GM12878 (cell line): ENCODE measurements around the gene SIGLEC11. TPM values are rescaled to one million over a fixed set of nuclear protein-coding genes. Genes with fewer than 3 reads are reported as not detected.

Experiments
- ASH2L ChIP-seq: fragments of 300-600, 200-600 bp; sonication (generic); IDR thresholded peaks from 2 replicates; pipeline ENCODE4 v1.6.1; 2017; ENCODE audit warnings: low read depth, mild to moderate bottlenecking, borderline replicate concordance
- BACH1 ChIP-seq: fragments of 450-650 bp; IDR thresholded peaks from 2 replicates; pipeline ENCODE4 v1.6.1; 2017; ENCODE audit warnings: mild to moderate bottlenecking, borderline replicate concordance
- BCL11A ChIP-seq: IDR thresholded peaks from 2 replicates; pipeline ENCODE4 v1.6.1; 2011; ENCODE audit warnings: low read depth, low read length
- FOS ChIP-seq: IDR thresholded peaks from 3 replicates; pipeline ENCODE4 v1.6.1; 2011; ENCODE audit warnings: borderline replicate concordance; ENCODE audit not compliant: insufficient read length; ENCODE audit errors: extremely low read depth
- KDM1A ChIP-seq: fragments of 200-600 bp; sonication (generic); IDR thresholded peaks from 2 replicates; pipeline ENCODE4 v1.6.1; 2016; ENCODE audit warnings: borderline replicate concordance
- NFYB ChIP-seq: IDR thresholded peaks from 2 replicates; pipeline ENCODE4 v1.6.1; 2011; ENCODE audit warnings: low read depth, mild to moderate bottlenecking, low read length, improper control_type of control experiment, moderate library complexity; ENCODE audit not compliant: insufficient read depth
- NR2C1 ChIP-seq: fragments of 450-650 bp; IDR thresholded peaks from 2 replicates; pipeline ENCODE4 v1.6.1; 2017; ENCODE audit warnings: antibody characterized with exemption, mild to moderate bottlenecking, moderate library complexity
- RB1 ChIP-seq: fragments of 450-650 bp; formaldehyde crosslinking; IDR thresholded peaks from 2 replicates; pipeline ENCODE4 v1.6.1; 2017; ENCODE audit warnings: mild to moderate bottlenecking, borderline replicate concordance
- SMAD1 ChIP-seq: fragments of 450-650 bp; IDR thresholded peaks from 2 replicates; pipeline ENCODE4 v1.6.1; 2018; ENCODE audit warnings: mild to moderate bottlenecking, low read depth; ENCODE audit not compliant: partially characterized antibody
- STAT1 ChIP-seq: fragments of 450-650 bp; conservative IDR thresholded peaks from 2 replicates; pipeline ENCODE4 v1.6.1; 2014; ENCODE audit warnings: antibody characterized with exemption, mild to moderate bottlenecking
- STAT3 ChIP-seq: IDR thresholded peaks from 2 replicates; pipeline ENCODE4 v1.6.1; 2011; ENCODE audit warnings: low read depth, low read length, improper control_type of control experiment
- polyA plus RNA-seq, 11 experiments: library from polyadenylated mRNA; depleted of rRNA in 4 of 11; unstranded in 6 of 11; stranded (reverse) in 5 of 11; fragments of >200 nt; fragmentation: Nextera tagmentation in 4 of 11; fragmentation: Illumina TruSeq in 1 of 11; extraction: Ambion mirVana in 4 of 11; extraction: Trizol in 1 of 11; gene quantifications; 1 replicate in 1 of 11; 2 replicates in 10 of 11; pipeline versions ENCODE4 v1.2.1 to v1.2.3, GENCODE V29; 2011 to 2016; ENCODE audit warnings: inconsistent platforms in 2 of 11, missing spikeins in 2 of 11, low read depth in 1 of 11
- total RNA-seq, 4 experiments: library from RNA; depleted of rRNA in 3 of 4; stranded (reverse); fragments of >200 nt in 3 of 4; fragmentation: Illumina TruSeq in 1 of 4; extraction: Trizol in 1 of 4; gene quantifications; 2 replicates each; pipeline versions ENCODE4 v1.2.1 to v1.2.3, GENCODE V29; 2013 to 2021
- TF ChIP-seq, protein P1 (sequence below): fragments of 450-650 bp; IDR thresholded peaks from 2 replicates; pipeline ENCODE4 v1.6.1; 2016; ENCODE audit warnings: mild to moderate bottlenecking, moderate library complexity, borderline replicate concordance
- TF ChIP-seq, protein P2 (sequence below): fragments of 450-650 bp; IDR thresholded peaks from 2 replicates; pipeline ENCODE4 v1.6.1; 2017; ENCODE audit warnings: mild to moderate bottlenecking, moderate library complexity
- TF ChIP-seq, protein P3 (sequence below): IDR thresholded peaks from 2 replicates; pipeline ENCODE4 v1.6.1; 2012; ENCODE audit warnings: mild to moderate bottlenecking, low read depth, low read length
- TF ChIP-seq, protein P4 (sequence below): IDR thresholded peaks from 2 replicates; pipeline ENCODE4 v1.6.1; 2012; ENCODE audit warnings: low read depth, low read length, improper control_type of control experiment

Gene SIGLEC11
- total and polyA plus RNA-seq, 10 of the 15 experiments (the other 5 are each of a cell fraction or from before 2014, with no cell fraction given) = not detected

DNA sequence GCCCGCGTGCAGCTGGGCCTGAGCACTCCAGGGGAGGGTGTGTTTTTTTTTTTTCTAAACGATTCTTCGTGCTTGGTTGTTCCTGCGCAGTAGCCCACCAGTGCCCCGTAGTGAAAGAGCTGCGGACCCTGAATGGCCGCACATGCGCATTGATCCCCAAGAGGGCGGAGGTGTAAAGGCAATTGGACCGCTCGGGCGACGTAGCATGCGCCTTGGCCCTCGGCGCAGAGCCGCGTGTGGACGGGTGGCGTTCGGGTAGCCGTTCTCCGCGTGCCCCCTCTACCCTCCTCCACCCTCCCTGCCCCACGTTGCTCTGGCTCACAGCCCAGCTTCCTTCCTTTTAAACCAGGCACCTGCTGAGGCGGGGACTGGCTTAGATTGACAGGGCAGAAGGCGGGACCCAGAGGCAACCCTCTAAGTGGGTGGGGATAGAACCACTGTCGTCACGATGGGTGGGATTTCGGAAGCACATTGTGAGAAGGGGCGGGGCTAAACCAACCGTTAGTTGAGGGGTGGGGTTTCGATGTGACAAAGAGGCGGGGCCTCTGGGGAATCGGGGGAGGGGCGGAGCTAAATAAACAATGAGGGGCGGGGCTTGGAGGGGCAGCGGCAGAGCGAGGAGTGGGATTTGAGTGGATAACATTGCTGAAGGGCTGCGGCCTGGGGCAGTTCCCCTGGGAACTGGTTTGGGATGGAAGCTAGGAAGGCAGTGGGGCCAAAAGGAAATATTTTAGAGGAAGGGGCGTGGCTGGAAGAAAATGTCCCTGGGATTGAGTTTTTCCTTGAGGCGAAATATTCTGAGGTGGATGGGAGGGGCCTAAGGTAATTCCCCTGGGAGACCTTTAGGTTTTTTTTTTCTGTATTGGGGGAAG, 31.1 kb downstream of the SIGLEC11 start (continued):
- TF ChIP-seq, protein P1, sequence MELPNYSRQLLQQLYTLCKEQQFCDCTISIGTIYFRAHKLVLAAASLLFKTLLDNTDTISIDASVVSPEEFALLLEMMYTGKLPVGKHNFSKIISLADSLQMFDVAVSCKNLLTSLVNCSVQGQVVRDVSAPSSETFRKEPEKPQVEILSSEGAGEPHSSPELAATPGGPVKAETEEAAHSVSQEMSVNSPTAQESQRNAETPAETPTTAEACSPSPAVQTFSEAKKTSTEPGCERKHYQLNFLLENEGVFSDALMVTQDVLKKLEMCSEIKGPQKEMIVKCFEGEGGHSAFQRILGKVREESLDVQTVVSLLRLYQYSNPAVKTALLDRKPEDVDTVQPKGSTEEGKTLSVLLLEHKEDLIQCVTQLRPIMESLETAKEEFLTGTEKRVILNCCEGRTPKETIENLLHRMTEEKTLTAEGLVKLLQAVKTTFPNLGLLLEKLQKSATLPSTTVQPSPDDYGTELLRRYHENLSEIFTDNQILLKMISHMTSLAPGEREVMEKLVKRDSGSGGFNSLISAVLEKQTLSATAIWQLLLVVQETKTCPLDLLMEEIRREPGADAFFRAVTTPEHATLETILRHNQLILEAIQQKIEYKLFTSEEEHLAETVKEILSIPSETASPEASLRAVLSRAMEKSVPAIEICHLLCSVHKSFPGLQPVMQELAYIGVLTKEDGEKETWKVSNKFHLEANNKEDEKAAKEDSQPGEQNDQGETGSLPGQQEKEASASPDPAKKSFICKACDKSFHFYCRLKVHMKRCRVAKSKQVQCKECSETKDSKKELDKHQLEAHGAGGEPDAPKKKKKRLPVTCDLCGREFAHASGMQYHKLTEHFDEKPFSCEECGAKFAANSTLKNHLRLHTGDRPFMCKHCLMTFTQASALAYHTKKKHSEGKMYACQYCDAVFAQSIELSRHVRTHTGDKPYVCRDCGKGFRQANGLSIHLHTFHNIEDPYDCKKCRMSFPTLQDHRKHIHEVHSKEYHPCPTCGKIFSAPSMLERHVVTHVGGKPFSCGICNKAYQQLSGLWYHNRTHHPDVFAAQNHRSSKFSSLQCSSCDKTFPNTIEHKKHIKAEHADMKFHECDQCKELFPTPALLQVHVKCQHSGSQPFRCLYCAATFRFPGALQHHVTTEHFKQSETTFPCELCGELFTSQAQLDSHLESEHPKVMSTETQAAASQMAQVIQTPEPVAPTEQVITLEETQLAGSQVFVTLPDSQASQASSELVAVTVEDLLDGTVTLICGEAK = no peak
- peak; percentile 70 for TF ChIP-seq SMAD1
- no peak for TF ChIP-seq KDM1A
- no peak for TF ChIP-seq BCL11A
- TF ChIP-seq RB1 = no peak
- no peak; the same call in 1 of the 2 replicates for TF ChIP-seq STAT1
- TF ChIP-seq NR2C1 = no peak
- TF ChIP-seq, protein P2, sequence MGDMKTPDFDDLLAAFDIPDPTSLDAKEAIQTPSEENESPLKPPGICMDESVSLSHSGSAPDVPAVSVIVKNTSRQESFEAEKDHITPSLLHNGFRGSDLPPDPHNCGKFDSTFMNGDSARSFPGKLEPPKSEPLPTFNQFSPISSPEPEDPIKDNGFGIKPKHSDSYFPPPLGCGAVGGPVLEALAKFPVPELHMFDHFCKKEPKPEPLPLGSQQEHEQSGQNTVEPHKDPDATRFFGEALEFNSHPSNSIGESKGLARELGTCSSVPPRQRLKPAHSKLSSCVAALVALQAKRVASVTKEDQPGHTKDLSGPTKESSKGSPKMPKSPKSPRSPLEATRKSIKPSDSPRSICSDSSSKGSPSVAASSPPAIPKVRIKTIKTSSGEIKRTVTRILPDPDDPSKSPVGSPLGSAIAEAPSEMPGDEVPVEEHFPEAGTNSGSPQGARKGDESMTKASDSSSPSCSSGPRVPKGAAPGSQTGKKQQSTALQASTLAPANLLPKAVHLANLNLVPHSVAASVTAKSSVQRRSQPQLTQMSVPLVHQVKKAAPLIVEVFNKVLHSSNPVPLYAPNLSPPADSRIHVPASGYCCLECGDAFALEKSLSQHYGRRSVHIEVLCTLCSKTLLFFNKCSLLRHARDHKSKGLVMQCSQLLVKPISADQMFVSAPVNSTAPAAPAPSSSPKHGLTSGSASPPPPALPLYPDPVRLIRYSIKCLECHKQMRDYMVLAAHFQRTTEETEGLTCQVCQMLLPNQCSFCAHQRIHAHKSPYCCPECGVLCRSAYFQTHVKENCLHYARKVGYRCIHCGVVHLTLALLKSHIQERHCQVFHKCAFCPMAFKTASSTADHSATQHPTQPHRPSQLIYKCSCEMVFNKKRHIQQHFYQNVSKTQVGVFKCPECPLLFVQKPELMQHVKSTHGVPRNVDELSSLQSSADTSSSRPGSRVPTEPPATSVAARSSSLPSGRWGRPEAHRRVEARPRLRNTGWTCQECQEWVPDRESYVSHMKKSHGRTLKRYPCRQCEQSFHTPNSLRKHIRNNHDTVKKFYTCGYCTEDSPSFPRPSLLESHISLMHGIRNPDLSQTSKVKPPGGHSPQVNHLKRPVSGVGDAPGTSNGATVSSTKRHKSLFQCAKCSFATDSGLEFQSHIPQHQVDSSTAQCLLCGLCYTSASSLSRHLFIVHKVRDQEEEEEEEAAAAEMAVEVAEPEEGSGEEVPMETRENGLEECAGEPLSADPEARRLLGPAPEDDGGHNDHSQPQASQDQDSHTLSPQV = no peak
- TF ChIP-seq, protein P3, sequence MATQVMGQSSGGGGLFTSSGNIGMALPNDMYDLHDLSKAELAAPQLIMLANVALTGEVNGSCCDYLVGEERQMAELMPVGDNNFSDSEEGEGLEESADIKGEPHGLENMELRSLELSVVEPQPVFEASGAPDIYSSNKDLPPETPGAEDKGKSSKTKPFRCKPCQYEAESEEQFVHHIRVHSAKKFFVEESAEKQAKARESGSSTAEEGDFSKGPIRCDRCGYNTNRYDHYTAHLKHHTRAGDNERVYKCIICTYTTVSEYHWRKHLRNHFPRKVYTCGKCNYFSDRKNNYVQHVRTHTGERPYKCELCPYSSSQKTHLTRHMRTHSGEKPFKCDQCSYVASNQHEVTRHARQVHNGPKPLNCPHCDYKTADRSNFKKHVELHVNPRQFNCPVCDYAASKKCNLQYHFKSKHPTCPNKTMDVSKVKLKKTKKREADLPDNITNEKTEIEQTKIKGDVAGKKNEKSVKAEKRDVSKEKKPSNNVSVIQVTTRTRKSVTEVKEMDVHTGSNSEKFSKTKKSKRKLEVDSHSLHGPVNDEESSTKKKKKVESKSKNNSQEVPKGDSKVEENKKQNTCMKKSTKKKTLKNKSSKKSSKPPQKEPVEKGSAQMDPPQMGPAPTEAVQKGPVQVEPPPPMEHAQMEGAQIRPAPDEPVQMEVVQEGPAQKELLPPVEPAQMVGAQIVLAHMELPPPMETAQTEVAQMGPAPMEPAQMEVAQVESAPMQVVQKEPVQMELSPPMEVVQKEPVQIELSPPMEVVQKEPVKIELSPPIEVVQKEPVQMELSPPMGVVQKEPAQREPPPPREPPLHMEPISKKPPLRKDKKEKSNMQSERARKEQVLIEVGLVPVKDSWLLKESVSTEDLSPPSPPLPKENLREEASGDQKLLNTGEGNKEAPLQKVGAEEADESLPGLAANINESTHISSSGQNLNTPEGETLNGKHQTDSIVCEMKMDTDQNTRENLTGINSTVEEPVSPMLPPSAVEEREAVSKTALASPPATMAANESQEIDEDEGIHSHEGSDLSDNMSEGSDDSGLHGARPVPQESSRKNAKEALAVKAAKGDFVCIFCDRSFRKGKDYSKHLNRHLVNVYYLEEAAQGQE = no peak
- TF ChIP-seq NFYB = peak; percentile 46; the same call in 1 of the 2 replicates
- TF ChIP-seq, protein P4, sequence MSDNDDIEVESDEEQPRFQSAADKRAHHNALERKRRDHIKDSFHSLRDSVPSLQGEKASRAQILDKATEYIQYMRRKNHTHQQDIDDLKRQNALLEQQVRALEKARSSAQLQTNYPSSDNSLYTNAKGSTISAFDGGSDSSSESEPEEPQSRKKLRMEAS = peak; percentile 78
- no peak for TF ChIP-seq FOS
- no peak for TF ChIP-seq ASH2L
- peak; percentile 74; the same call in 1 of the 2 replicates for TF ChIP-seq BACH1
- no peak for TF ChIP-seq STAT3
